ENCODE results near the gene NCOA3. TPM values are rescaled to one million over a fixed set of nuclear protein-coding genes. Genes with fewer than 3 reads are reported as not detected.

The NCOA3 gene
- total and polyA plus RNA-seq, 3 donors from 2014 or later: 18.1 to 32.5 (median 27.6) TPM

GRCh38 chr20:47598911-47599744 lies 97.4 kb downstream of the NCOA3 start:
- H3K4me3 ChIP-seq: no peak overlapping the region
- H3K27ac ChIP-seq: no peak overlapping the region
- no peaks in the 10 kb centered on the region for H3K36me3 ChIP-seq (ENCODE audit: low read depth, missing control alignments)
- no peaks in the 10 kb centered on the region for H3K9me3 ChIP-seq
- intact Hi-C loops (cut with DNase I; ENCODE audit: low total_unique reads): no loop called here
- TF ChIP-seq POLR2A (IDR thresholded peaks at IDR 0.05) (no peak), CTCF (IDR thresholded peaks at IDR 0.05) (no peak)
- WGBS, 2 donors: 89 to 93% methylated on average over 7 of the region's 7 CpGs
- no peaks in the 10 kb centered on the region for H3K4me1 ChIP-seq
- no peaks in the 10 kb centered on the region for H3K27me3 ChIP-seq
- DNase-seq: no peak

- intact Hi-C loops (cut with DNase I; ENCODE audit: low total_unique reads): no loop called here
- H3K27me3 ChIP-seq: no peaks in the 10 kb centered on the region
- H3K4me3 ChIP-seq: no peak overlapping the region
- TF ChIP-seq POLR2A (IDR thresholded peaks at IDR 0.05) (no peak), CTCF (IDR thresholded peaks at IDR 0.05) (no peak)
- H3K36me3 ChIP-seq (ENCODE audit: low read depth, missing control alignments): no peaks in the 10 kb centered on the region
- H3K4me1 ChIP-seq: no peaks in the 10 kb centered on the region
- no peaks in the 10 kb centered on the region for H3K9me3 ChIP-seq
- H3K27ac ChIP-seq: no peak overlapping the region
- WGBS, 2 donors: 84 to 86% methylated on average over 9 of the region's 9 CpGs
- no peak for DNase-seq
These were observed 99.4 kb downstream of the NCOA3 start for GRCh38 chr20:47600967-47601547.

GRCh38 chr20:47603260-47603659 lies 101.6 kb downstream of the NCOA3 start:
- H3K27me3 ChIP-seq: no peaks in the 10 kb centered on the region
- H3K36me3 ChIP-seq (ENCODE audit: low read depth, missing control alignments): no peaks in the 10 kb centered on the region
- DNase-seq: no peak
- H3K27ac ChIP-seq: no peak overlapping the region
- no peaks in the 10 kb centered on the region for H3K9me3 ChIP-seq
- no peak overlapping the region for H3K4me3 ChIP-seq
- TF ChIP-seq POLR2A (IDR thresholded peaks at IDR 0.05) (no peak), CTCF (IDR thresholded peaks at IDR 0.05) (no peak)
- 97 to 98% methylated on average over 9 of the region's 9 CpGs for WGBS, 2 donors
- no peaks in the 10 kb centered on the region for H3K4me1 ChIP-seq
- intact Hi-C loops (cut with DNase I; ENCODE audit: low total_unique reads): no loop called here

- Histone ChIP-seq H3K27me3 (no peaks in the 10 kb centered on the region), H3K4me3 (no peak overlapping the region), H3K9me3 (no peaks in the 10 kb centered on the region), H3K4me1 (no peaks in the 10 kb centered on the region), H3K36me3 (ENCODE audit: low read depth, missing control alignments) (no peaks in the 10 kb centered on the region), H3K27ac (no peak overlapping the region)
- intact Hi-C loops (cut with DNase I; ENCODE audit: low total_unique reads): no loop called here
- TF ChIP-seq POLR2A (IDR thresholded peaks at IDR 0.05) (no peak), CTCF (IDR thresholded peaks at IDR 0.05) (no peak)
- WGBS, 2 donors: 88 to 94% methylated on average over 9 of the region's 9 CpGs
- DNase-seq: no peak
These were observed 104.2 kb downstream of the NCOA3 start for GRCh38 chr20:47605673-47606413.
